GM21360 (cell line): ENCODE data around the gene SNAPC3.

Source experiments
- ATAC-seq: cut with Tn5 transposase; IDR thresholded peaks from one replicate; pipeline ENCODE4 v1.9.1; 2021; ENCODE audit warnings: mild to moderate bottlenecking, moderate library complexity; ENCODE audit not compliant: unreplicated experiment

SNAPC3 gene

DNA sequence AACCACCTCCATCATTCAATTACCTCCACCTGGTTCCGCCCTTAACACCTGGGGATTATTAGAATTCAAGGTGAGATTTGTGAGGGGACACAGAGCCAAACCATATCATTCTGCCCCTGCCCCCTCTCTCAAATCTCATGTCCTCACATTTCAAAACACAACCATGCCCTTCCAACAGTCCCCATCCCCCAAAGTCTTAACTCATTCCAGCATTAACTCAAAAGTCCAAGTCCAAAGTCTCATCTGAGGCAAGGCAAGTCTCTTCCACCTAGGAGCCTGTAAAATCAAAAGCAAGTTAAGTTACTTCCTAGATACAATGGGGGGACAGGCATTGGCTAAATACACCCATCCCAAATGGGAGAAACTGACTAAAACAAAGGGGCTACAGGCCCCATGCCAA lies 69.3 kb downstream of the SNAPC3 start:
- no peak for ATAC-seq

- ATAC-seq, result no peak
These were observed 69.9 kb downstream of the SNAPC3 start for GRCh38 chr9:15492485-15493150.

DNA sequence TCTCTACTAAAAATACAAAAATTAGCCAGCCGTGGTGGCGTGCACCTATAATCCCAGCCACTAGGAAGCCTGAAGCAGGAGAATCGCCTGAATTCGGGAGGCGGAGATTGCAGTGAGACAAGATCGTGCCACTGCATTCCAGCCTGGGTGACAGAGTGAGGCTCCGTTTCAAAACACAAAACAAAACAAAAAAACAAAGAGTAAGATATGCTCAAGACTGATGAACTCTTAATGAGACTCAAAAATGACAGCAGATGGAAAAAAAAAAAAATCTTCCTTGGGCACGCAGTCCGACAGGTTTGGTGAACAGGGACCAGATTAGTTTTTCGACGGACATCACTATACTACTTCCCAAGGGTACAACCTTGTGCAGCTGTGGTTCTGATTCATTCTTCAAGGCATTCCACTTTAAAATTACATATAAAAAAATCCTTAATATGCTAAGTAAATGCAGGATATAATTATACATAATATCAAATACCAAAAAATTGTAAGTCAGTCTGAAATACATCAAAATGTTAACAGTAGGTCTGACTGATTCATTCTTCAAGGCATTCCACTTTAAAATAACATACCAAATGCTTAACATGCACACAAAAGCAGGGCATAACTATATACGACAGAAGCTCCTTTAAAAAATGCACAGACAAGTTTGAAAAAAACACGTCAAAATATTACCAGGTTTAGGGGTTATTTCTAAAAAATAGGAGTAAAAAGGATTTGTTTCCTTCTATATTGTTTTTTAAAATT lies 75.7 kb downstream of the SNAPC3 start:
- ATAC-seq, result no peak

DNA sequence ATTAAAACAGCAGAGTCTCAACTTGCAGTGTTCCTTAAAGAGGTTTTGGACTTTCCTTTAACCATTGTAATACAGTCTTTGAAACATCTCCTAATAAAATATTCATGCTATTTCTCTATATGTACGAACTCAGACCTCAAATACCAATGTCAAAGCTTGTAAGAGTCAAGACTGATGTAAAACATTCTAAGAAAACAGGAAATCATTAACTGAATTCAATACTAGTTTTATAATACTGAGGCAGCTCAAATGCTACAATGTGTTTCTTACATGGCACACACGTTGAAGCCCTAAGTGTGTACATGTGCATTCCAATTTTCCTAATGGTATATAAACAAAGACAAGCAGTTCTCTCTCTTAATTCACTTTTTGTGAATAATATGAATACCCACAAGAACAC lies 76.5 kb downstream of the SNAPC3 start:
- no peak for ATAC-seq

- no peak for ATAC-seq
These were observed 78.5 kb downstream of the SNAPC3 start for GRCh38 chr9:15501179-15501578.

DNA sequence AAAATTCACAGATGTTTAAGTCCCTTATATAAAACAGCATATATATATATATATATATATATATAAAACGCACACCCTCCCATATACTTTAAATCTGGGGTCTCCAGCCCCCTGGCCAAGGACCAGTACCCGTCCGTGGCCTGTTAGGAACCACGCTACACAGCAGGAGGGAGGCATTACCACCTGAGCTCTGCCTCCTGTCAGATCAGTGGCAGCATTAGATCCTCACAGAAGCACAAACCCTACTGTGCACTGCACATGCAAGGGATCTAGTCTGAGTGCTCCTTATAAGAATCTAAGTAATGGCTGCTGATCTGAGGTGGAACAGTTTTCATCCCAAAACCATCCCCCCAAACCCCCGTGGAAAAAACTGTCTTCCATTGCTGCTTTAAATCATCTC lies 79.1 kb downstream of the SNAPC3 start:
- ATAC-seq, result no peak

- no peak for ATAC-seq
These were observed 83.2 kb downstream of the SNAPC3 start for GRCh38 chr9:15505921-15506320.

DNA sequence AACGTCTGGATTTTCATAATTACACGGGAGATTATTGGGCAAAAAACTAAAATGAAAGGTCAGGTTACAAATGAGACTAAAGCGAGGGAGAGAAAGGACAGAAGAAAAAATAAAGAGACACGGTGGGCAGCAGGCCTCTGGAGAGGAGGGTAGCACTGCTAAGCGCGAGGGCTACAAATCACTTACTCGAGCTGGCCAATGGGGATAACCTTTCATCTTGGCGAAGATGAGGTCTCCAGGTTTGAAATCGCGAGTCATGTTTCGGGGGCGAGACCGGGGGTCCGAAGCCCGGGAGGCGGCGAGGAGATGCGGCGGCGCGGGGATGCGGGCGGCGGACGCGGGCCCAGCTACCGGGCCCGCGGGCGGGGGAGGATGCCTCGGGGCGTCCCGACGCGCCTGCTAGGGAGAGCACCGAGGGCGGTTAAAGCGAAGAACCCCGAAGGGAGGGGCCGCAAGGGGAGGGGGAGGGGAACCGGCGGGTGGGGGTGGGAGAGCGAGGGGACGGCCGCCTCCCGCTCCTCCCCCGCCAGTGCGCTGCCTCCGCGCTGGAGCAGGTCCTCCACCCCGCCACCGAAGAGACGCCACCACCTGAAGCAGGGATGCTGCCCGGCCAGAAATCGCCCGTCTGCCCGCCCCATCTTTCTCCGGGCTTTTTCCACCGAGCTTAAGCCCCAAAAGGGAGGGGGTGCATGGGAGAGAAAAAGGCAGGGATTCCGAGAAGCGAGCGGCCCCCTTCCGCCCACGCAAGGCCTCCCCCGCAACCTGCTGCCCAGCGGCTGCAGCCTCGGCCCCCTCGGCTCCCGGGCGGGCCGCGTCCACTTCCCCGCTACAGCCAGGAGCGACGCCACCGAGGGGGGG lies 87.5 kb downstream of the SNAPC3 start:
- peak; percentile 28 for ATAC-seq

- ATAC-seq, result peak; percentile 75
These were observed 88.3 kb downstream of the SNAPC3 start, which contains the start of gene PSIP1 for GRCh38 chr9:15510789-15511575. Gene PSIP1, minus strand, starts transcription at chr9:15510970. Its CDS starts 782 bp downstream, at chr9:15510188.
